HG03060 (cell line): ENCODE results near the gene PRR3.
"Not testable (repeated sequence)": the region's sequence is repeated elsewhere in the genome, so short reads cannot be mapped to it uniquely, and the experiment has no call there.

Source experiments
- ATAC-seq: cut with Tn5 transposase; IDR thresholded peaks from one replicate; pipeline ENCODE4 v1.9.1; 2021; ENCODE audit warnings: low read depth, moderate number of reproducible peaks; ENCODE audit not compliant: unreplicated experiment

Gene PRR3

GRCh38 chr6:30556906-30557682 is at the start of gene PRR3:
TSS of gene PRR3 (plus strand) at chr6:30557295. CDS start at chr6:30557345, 50 bp downstream.
- ATAC-seq, result peak; percentile 41

GRCh38 chr6:30507849-30508827 is 49.0 kb upstream of the PRR3 start:
- no peak for ATAC-seq

GRCh38 chr6:30508890-30509736 is 48.0 kb upstream of the PRR3 start:
- no peak for ATAC-seq

GRCh38 chr6:30510419-30511168 is 46.5 kb upstream of the PRR3 start:
- no peak for ATAC-seq

- no peak for ATAC-seq
These were observed 45.9 kb upstream of the PRR3 start for GRCh38 chr6:30511169-30511546.

- no peak for ATAC-seq
These were observed 43.6 kb upstream of the PRR3 start for GRCh38 chr6:30513451-30513850.

- no peak for ATAC-seq
These were observed 42.0 kb upstream of the PRR3 start for GRCh38 chr6:30515106-30515505.

- peak; percentile 68 for ATAC-seq
These were observed 40.9 kb upstream of the PRR3 start for GRCh38 chr6:30515944-30516753.

GRCh38 chr6:30516754-30517076 is 40.4 kb upstream of the PRR3 start:
- ATAC-seq, result not testable (repeated sequence)

- not testable (repeated sequence) for ATAC-seq
These were observed 39.2 kb upstream of the PRR3 start for GRCh38 chr6:30517767-30518504.

- ATAC-seq, result not testable (repeated sequence)
These were observed 38.5 kb upstream of the PRR3 start for GRCh38 chr6:30518505-30519145.

- ATAC-seq, result no peak
These were observed 36.6 kb upstream of the PRR3 start for GRCh38 chr6:30520522-30520921.

GRCh38 chr6:30521082-30521481 is 36.0 kb upstream of the PRR3 start:
- ATAC-seq, result not testable (repeated sequence)

- ATAC-seq, result not testable (repeated sequence)
These were observed 35.1 kb upstream of the PRR3 start for GRCh38 chr6:30521952-30522351.

- ATAC-seq, result not testable (repeated sequence)
These were observed 30.7 kb upstream of the PRR3 start for GRCh38 chr6:30526444-30526843.

- not testable (repeated sequence) for ATAC-seq
These were observed 27.7 kb upstream of the PRR3 start for GRCh38 chr6:30529349-30529875.

- no peak for ATAC-seq
These were observed 27.1 kb upstream of the PRR3 start for GRCh38 chr6:30530014-30530413.
